Endothelial cell of umbilical vein (primary cell): Measurements from ENCODE around the gene TSC22D1. TPM values are rescaled to one million over a fixed set of nuclear protein-coding genes. Genes with fewer than 3 reads are reported as not detected.

Source experiments
- BruUV-seq: library from RNA; stranded (reverse); fragments of 400-500 nt; replicated peaks from 2 replicates; lab custom pipeline; 2021; lab: Mats Ljungman, UMichigan
- CTCF ChIA-PET: fragments of 300-600, 350-600 bp; sonication (Branson Sonifier 250); formaldehyde crosslinking; loops from one replicate; lab custom pipeline; 2021; ENCODE audit warnings: antibody characterized with exemption, inconsistent platforms; lab: Charles Lee
- POLR2A ChIA-PET: fragments of 300-600, 350-600 bp; sonication (Branson Sonifier 250); formaldehyde crosslinking; loops from one replicate; lab custom pipeline; 2021; ENCODE audit warnings: antibody characterized with exemption, inconsistent platforms; lab: Charles Lee
- DNase-seq: peaks from one replicate; pipeline ENCODE4 v3.0.0-alpha.2; 2011; ENCODE audit warnings: low read depth, low spot score
- FAIRE-seq: peaks from 2 replicates; lab custom pipeline; 2011; peaks lifted over from hg19 to GRCh38; lab: Jason Lieb, UNC
- H2AFZ ChIP-seq: 2 replicates; pipeline ENCODE4 v1.6.0; 2012; ENCODE audit warnings: low read depth, low read length, control low read depth, inconsistent platforms
- H3K27ac ChIP-seq: 2 replicates; pipeline ENCODE4 v1.5.1; 2011; ENCODE audit warnings: low read depth, mild to moderate bottlenecking, control low read depth, low read length, moderate library complexity; ENCODE audit not compliant: insufficient read depth
- H3K27me3 ChIP-seq, 2 experiments: 2 replicates each; pipeline versions ENCODE4 v1.6.0 to v1.6.1; 2011; ENCODE audit warnings: low read length in 2 of 2, mixed read lengths in 1 of 2; ENCODE audit not compliant: control insufficient read depth in 2 of 2, insufficient read depth in 2 of 2
- H3K36me3 ChIP-seq, 2 experiments: 2 replicates in 1 of 2; 3 replicates in 1 of 2; pipeline ENCODE4 v1.5.1; 2011; ENCODE audit warnings: low read length in 2 of 2, mild to moderate bottlenecking in 1 of 2, moderate library complexity in 1 of 2; ENCODE audit not compliant: control insufficient read depth in 2 of 2, insufficient read depth in 2 of 2; ENCODE audit errors: extremely low read depth in 1 of 2
- H3K4me1 ChIP-seq: 3 replicates; pipeline ENCODE4 v1.5.1; 2011; ENCODE audit warnings: mild to moderate bottlenecking, low read length; ENCODE audit not compliant: control insufficient read depth, insufficient read depth; ENCODE audit errors: extremely low read depth
- H3K4me2 ChIP-seq: 2 replicates; pipeline ENCODE4 v1.6.1; 2011; ENCODE audit warnings: low read length, control low read depth, mixed read lengths; ENCODE audit not compliant: insufficient read depth
- H3K4me3 ChIP-seq, 3 experiments: fragments of 200-600 bp in 1 of 3; sonication (generic), shearing (Covaris generic) in 1 of 3; replicated peaks in 1 of 3; 2 replicates each; pipeline ENCODE4 v1.5.1; 2011 to 2016; ENCODE audit warnings: control low read depth in 3 of 3, low read length in 3 of 3, mild to moderate bottlenecking in 2 of 3, inconsistent platforms in 1 of 3, low read depth in 1 of 3, moderate library complexity in 1 of 3; ENCODE audit not compliant: insufficient read depth in 1 of 3
- H3K79me2 ChIP-seq: 2 replicates; pipeline ENCODE4 v1.6.0; 2012; ENCODE audit warnings: low read length, inconsistent platforms; ENCODE audit not compliant: control insufficient read depth, insufficient read depth
- H3K9ac ChIP-seq: replicated peaks from 2 replicates; pipeline ENCODE3; 2011; ENCODE audit warnings: low read length, control low read depth; ENCODE audit not compliant: insufficient read depth; ENCODE audit errors: extremely low read depth
- H3K9me1 ChIP-seq: replicated peaks from 3 replicates; pipeline ENCODE4 v1.6.0; 2011; ENCODE audit warnings: mild to moderate bottlenecking, low read length; ENCODE audit not compliant: control insufficient read depth, insufficient read depth; ENCODE audit errors: extremely low read depth
- H3K9me3 ChIP-seq: replicated peaks from 2 replicates; pipeline ENCODE4 v1.5.1; 2012; ENCODE audit warnings: low read length, inconsistent platforms; ENCODE audit not compliant: control insufficient read depth, insufficient read depth
- H4K20me1 ChIP-seq: replicated peaks from 2 replicates; pipeline ENCODE3; 2011; ENCODE audit warnings: mild to moderate bottlenecking, low read length; ENCODE audit not compliant: control insufficient read depth, insufficient read depth; ENCODE audit errors: extremely low read depth
- CTCF ChIP-seq, 2 donors: IDR thresholded peaks; 1 replicate in 1 of 2; 2 replicates in 1 of 2; pipeline ENCODE4 v1.5.1; 2011; ENCODE audit warnings: low read length in 2 of 2, mild to moderate bottlenecking in 2 of 2, moderate library complexity in 2 of 2, control low read depth in 1 of 2, inconsistent platforms in 1 of 2, low read depth in 1 of 2; ENCODE audit not compliant: insufficient read depth in 1 of 2; ENCODE audit errors: extremely low read depth in 1 of 2
- EZH2 ChIP-seq: IDR thresholded peaks from 2 replicates; pipeline ENCODE4 v1.6.1; 2012; ENCODE audit warnings: borderline replicate concordance, low read depth, mild to moderate bottlenecking, moderate library complexity, low read length, inconsistent platforms; ENCODE audit not compliant: severe bottlenecking
- FOS ChIP-seq: IDR thresholded peaks from 2 replicates; pipeline ENCODE4 v1.6.1; 2011; ENCODE audit warnings: mild to moderate bottlenecking, low read length, moderate library complexity, borderline replicate concordance; ENCODE audit not compliant: insufficient read depth
- GATA2 ChIP-seq: IDR thresholded peaks from 2 replicates; pipeline ENCODE4 v1.7.0; 2011; ENCODE audit warnings: low read depth, mild to moderate bottlenecking, moderate library complexity, mixed read lengths, low read length; ENCODE audit not compliant: insufficient read length, insufficient read depth
- JUN ChIP-seq: IDR thresholded peaks from 2 replicates; pipeline ENCODE4 v1.6.1; 2011; ENCODE audit warnings: borderline replicate concordance, low read depth; ENCODE audit not compliant: insufficient read length, insufficient read depth
- MYC ChIP-seq: IDR thresholded peaks from one replicate; pipeline ENCODE4 v1.6.1; 2011; ENCODE audit warnings: mild to moderate bottlenecking, low read depth, low read length
- POLR2A ChIP-seq: IDR thresholded peaks from 2 replicates; pipeline ENCODE4 v1.6.1; 2012; ENCODE audit warnings: low read depth, mild to moderate bottlenecking, control low read depth, low read length
- POLR2AphosphoS5 ChIP-seq: IDR thresholded peaks from 2 replicates; pipeline ENCODE4 v1.6.1; 2012; ENCODE audit warnings: low read depth, mild to moderate bottlenecking, control low read depth, low read length, moderate library complexity; ENCODE audit not compliant: insufficient read depth
- dilution Hi-C: fragments of 300-500 bp; cut with MboI; formaldehyde crosslinking; loops from one replicate; pipeline ENCODE4 v1.15.0; 2019; ENCODE audit warnings: low sequenced_read_pairs; ENCODE audit not compliant: extremely low pct_ligation_motif_present
- intact Hi-C: fragments of 100-400 bp; cut with micrococcal nuclease; formaldehyde crosslinking; loops from one replicate; pipeline ENCODE4 v1.10.0; 2022
- polyA plus RNA-seq, 4 experiments: library from polyadenylated mRNA; depleted of rRNA in 3 of 4; stranded (reverse) in 3 of 4; unstranded in 1 of 4; fragments of >200 nt; gene quantifications; 2 replicates each; pipeline versions ENCODE4 v1.2.1 to v1.2.3, GENCODE V29; 2011 to 2012; ENCODE audit warnings: missing spikeins in 1 of 4
- total RNA-seq: library from RNA; stranded (reverse); gene quantifications from 2 replicates; pipeline ENCODE4 v1.2.3, GENCODE V29; 2021
- TF ChIP-seq, protein P1 (sequence below): IDR thresholded peaks from 2 replicates; pipeline ENCODE4 v1.6.1; 2011; ENCODE audit not compliant: insufficient read depth, insufficient read length

TSC22D1 gene
- total and polyA plus RNA-seq, 2 donors (not counting 3 experiments of a cell fraction or from before 2014, with no cell fraction given) = 47.7 to 51.8 TPM

DNA sequence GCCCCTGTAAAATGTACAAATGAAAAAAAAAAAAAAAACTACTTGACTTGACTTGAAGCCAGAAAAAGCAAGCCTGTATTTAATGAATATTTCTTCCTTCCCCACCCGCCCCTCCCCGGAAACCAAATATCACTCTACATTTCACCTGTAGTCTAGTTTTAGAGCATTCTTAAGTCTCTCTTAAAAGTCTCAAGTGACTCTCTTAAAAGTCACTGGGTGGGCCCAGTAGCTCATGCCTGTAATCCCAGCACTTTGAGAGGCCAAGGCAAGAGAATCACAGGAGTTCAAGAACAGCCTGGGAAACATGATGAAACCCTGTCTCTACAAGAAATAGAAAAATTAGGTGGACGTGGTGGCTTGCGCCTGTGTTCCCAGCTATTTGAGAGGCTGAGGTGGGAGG is 72.0 kb downstream of the TSC22D1 start:
- dilution Hi-C loops (no loop called here), intact Hi-C loops (no loop called here)
- Histone ChIP-seq H4K20me1 (peaks cover 2% of the 10 kb centered on the region), H3K36me3 (no peaks in the 10 kb centered on the region), H3K4me1 (peaks cover 7% of the 10 kb centered on the region), H3K4me2 (no peak overlapping the region), H2AFZ (no peak overlapping the region), H3K79me2 (no peaks in the 10 kb centered on the region), H3K27ac (no peak overlapping the region), H3K4me3 (no peak overlapping the region), H3K9me3 (no peaks in the 10 kb centered on the region), H3K9ac (no peak overlapping the region), H3K27me3 (no peaks in the 10 kb centered on the region), H3K9me1 (no peaks in the 10 kb centered on the region)
- FAIRE-seq (no peak), DNase-seq (no peak)
- BruUV-seq = no TSS peak
- POLR2A ChIA-PET = no interaction called here
- TF ChIP-seq EZH2 = no peak
- TF ChIP-seq POLR2AphosphoS5 = no peak
- no peak for TF ChIP-seq FOS
- TF ChIP-seq JUN = no peak
- no peak for TF ChIP-seq GATA2
- no peak for TF ChIP-seq MYC
- TF ChIP-seq, protein P1, sequence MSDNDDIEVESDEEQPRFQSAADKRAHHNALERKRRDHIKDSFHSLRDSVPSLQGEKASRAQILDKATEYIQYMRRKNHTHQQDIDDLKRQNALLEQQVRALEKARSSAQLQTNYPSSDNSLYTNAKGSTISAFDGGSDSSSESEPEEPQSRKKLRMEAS = no peak
- TF ChIP-seq POLR2A = no peak
- no peak for TF ChIP-seq CTCF (IDR thresholded peaks at IDR 0.05; ENCODE audit: extremely low read depth in 1 of 2, insufficient read depth in 1 of 2, low read depth in 1 of 2, low read length in 2 of 2)
- CTCF ChIA-PET = interaction anchor here (0.5 kb wide), 1 partner anchor 11 kb away, joined by 3 read pairs; no protein-coding TSS in a partner anchor
